OCI-LY7 (cell line): ENCODE measurements around the gene SLC25A21.

ENCODE experiments used
- EZH2phosphoT487 ChIP-seq: fragments of 200-600 bp; sonication (generic); IDR thresholded peaks from 2 replicates; pipeline ENCODE4 v1.6.1; 2018; ENCODE audit warnings: low read depth, borderline replicate concordance, mild to moderate bottlenecking, mixed run types, antibody characterized with exemption, low read length, moderate library complexity, mixed read lengths
- TF ChIP-seq, protein P1 (sequence below): fragments of 200-600 bp; sonication (generic); conservative IDR thresholded peaks from 2 replicates; pipeline ENCODE4 v1.5.1; 2014; ENCODE audit warnings: mild to moderate bottlenecking, antibody characterized with exemption, low read length, moderate library complexity, mixed read lengths

- TF ChIP-seq, protein P1, sequence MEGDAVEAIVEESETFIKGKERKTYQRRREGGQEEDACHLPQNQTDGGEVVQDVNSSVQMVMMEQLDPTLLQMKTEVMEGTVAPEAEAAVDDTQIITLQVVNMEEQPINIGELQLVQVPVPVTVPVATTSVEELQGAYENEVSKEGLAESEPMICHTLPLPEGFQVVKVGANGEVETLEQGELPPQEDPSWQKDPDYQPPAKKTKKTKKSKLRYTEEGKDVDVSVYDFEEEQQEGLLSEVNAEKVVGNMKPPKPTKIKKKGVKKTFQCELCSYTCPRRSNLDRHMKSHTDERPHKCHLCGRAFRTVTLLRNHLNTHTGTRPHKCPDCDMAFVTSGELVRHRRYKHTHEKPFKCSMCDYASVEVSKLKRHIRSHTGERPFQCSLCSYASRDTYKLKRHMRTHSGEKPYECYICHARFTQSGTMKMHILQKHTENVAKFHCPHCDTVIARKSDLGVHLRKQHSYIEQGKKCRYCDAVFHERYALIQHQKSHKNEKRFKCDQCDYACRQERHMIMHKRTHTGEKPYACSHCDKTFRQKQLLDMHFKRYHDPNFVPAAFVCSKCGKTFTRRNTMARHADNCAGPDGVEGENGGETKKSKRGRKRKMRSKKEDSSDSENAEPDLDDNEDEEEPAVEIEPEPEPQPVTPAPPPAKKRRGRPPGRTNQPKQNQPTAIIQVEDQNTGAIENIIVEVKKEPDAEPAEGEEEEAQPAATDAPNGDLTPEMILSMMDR: no peak
- no peak for TF ChIP-seq EZH2phosphoT487
Observed at GRCh38 chr14:36751920-36752319, 420.5 kb downstream of the SLC25A21 start.
